ENCODE results near the gene SCRN1.
"Not testable (repeated sequence)": the region's sequence is repeated elsewhere in the genome, so short reads cannot be mapped to it uniquely, and the experiment has no call there.

Gene SCRN1

GRCh38 chr7:29968683-29969395 is 20.8 kb downstream of the SCRN1 start:
- no peak for DNase-seq (ENCODE audit: low read depth in 2 of 2)

- DNase-seq (ENCODE audit: low read depth in 2 of 2), result no peak
These were observed 24.6 kb downstream of the SCRN1 start for GRCh38 chr7:29965030-29965429.

- DNase-seq (ENCODE audit: low read depth in 2 of 2), result no peak
These were observed 27.6 kb downstream of the SCRN1 start for GRCh38 chr7:29962035-29962434.

GRCh38 chr7:29961611-29962010 is 28.0 kb downstream of the SCRN1 start:
- not testable (repeated sequence) for DNase-seq (ENCODE audit: low read depth in 2 of 2)

DNA sequence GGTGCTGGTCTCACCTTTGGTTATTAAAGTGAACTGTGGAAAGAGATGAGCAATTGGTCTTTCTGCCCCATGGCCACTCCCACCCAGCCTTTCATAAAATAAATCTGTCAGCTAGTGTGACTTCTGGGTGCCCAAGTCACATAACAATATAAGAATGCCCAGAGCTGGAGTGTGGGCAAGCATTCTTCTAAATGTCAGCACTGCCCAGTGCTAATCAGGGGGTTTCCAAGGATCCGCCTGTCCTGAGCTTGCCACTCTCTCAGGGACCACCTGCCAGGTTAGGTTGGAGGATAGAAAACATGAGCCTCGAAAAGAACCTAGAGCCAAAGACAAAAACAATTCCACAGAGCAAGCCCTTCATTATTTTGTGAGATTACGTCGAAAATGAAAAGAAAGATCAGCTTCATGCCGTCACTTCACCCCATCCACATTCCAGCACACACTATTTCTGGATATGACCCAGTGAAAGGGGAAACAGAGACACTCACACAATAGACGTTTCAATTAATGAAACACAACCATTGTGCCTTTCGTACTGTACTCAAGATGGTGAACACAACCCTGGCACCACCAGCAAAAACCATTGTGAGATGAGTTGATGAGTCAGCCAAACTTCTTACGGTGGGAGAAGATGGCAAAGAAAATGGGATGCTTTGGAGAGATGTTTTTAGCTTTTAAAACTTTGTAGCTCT is 30.8 kb downstream of the SCRN1 start:
- no peak for DNase-seq (ENCODE audit: low read depth in 2 of 2)

- no peak for DNase-seq (ENCODE audit: low read depth in 2 of 2)
These were observed 31.9 kb downstream of the SCRN1 start for GRCh38 chr7:29957521-29958310.

DNA sequence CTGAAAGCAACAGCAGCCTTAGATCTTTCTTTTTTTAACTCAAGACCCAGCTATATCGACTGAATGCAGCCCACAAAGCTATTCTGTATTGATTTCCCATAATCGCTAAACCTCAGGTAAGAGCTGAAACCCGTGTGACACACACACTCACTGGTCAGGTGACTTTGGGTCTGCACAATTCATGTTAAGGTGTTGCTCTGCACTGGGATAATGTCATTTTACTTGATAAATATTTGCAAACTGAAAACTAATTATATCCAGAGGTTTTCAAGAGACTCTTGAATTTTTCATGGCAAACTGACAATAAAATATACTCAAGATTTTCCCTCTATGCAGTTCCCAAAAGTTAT is 33.1 kb downstream of the SCRN1 start:
- DNase-seq (ENCODE audit: low read depth in 2 of 2), result no peak

DNA sequence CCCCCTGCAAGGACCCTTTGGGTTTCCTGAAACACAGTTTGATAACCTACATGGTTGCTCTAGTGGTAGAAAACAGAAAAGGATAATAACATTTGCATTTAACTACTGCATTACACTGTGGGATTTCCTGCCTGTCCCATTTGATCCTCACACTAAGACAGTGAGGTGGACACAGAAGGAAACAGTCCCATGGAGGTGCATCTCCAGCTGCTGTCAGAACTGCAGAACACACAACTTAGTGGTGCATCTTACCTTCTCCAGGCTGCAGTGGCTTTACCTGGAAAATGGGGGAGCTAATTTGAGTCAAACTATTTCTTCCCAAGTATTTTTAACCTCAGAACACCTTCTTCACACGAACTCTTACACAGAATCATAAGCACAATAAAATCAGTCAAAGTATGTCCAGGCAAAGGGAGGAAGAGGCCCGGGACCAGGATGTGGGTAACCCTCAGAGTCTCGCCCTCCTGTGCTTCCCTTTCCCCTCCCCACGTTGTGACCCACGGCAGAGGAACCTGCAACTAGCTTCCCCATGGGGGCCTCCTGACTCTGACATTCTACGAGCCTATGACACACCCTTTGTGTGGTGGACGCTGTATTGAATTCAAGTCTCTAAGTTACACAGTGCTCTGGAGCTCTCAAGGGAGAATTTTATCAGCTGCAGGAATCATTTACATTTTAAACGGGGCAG is 33.7 kb downstream of the SCRN1 start:
- no peak for DNase-seq (ENCODE audit: low read depth in 2 of 2)

- no peak for DNase-seq (ENCODE audit: low read depth in 2 of 2)
These were observed 34.4 kb downstream of the SCRN1 start for GRCh38 chr7:29955075-29955792.

GRCh38 chr7:29953726-29954347 is 35.8 kb downstream of the SCRN1 start:
- DNase-seq (ENCODE audit: low read depth in 2 of 2), result peak in 1 of 2 experiments; percentile 7

DNA sequence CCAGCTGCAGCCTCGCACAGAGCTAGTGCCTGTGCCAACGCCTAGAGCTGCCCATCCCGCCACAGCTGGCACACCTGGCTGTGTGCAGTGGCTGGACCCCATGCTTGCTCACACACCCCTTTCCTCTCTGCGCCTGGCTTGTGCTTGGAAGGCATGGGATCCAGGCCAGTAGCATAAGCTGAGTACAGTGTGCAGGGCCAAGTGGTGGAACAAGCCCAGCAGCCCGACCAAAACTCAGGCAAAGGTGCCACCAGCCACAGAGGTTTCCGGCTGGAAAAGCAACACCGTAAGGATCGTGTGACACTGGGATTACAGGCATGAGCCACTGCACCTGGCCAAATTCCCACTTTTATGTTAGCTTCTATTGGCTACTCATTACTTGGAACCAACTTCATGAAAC is 38.4 kb downstream of the SCRN1 start:
- DNase-seq (ENCODE audit: low read depth in 2 of 2), result no peak

DNA sequence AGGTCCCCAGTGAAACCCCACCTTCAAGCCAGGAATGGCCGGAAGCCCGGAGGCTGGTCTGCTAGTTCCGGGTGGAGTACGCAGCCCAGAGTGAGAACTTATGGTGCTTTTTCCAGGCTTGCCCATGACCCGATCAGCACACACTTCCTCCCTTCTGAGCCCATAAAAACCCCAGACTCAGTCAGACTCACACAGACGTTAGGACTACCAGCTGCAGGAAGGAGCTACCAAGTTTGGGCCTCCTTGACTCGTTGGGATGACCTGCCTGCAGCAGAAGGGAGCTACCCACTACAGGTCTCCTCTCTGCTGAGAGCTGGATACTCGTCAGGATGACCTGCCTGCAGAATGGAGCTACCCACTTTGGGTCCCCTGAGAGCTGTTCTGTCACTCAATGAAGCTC is 39.1 kb downstream of the SCRN1 start:
- no peak for DNase-seq (ENCODE audit: low read depth in 2 of 2)

DNA sequence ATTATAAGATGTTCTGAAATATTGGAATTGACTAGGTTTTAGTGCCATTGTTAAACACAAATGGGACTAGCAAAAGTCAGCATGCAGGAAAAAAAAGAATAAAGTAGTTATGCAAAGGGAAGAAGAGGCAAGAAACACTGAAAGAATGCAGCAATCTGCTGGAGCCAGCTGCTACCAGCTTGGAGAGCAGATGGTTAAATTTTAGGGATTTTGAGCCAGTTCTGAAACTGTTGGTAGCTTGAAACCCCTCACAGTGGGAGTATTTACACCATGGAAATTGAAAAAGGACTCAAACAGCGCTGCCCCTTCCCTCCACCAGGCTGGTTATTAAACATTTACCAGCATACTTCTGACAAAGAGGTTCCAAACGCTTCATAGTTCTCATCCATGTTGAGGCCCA is 41.0 kb downstream of the SCRN1 start:
- no peak for DNase-seq (ENCODE audit: low read depth in 2 of 2)

DNA sequence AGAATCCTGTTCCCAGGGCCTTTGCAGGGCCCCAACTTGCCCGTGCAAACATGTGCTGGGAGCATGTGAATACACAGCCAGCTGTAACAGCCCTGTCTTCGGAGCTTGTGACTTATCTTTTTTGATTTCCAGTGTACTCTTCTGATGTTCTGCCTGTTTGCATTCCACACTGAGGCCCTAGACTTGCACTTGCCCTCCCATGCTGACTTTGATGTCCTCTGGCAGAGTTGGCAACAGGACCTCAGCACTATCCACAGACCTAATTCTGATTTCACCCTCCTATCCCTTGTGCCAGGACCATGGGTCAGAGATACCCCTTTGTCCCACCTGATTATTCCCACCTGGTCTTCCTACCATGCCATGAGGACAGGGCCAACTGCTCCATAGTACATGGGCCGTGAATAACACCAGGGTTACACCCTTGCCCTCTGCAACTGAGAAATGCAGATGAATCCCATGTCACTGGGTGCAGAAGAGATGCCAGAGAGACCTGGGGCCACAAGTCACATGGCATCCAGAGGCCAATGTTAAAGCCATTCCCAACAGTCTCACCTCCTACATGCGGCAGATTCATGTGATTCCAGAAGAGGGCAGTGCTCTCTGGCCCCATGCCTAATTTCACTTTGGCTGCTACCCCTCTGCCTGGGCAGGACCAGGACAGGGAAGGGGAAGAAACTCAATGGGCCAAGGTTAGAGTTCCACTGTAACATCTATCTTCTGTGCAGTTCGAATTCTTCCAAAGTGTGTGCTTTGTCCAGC is 43.0 kb downstream of the SCRN1 start:
- peak in 1 of 2 experiments; percentile 6 for DNase-seq (ENCODE audit: low read depth in 2 of 2)

- DNase-seq (ENCODE audit: low read depth in 2 of 2), result no peak
These were observed 44.3 kb downstream of the SCRN1 start for GRCh38 chr7:29945259-29945809.

DNA sequence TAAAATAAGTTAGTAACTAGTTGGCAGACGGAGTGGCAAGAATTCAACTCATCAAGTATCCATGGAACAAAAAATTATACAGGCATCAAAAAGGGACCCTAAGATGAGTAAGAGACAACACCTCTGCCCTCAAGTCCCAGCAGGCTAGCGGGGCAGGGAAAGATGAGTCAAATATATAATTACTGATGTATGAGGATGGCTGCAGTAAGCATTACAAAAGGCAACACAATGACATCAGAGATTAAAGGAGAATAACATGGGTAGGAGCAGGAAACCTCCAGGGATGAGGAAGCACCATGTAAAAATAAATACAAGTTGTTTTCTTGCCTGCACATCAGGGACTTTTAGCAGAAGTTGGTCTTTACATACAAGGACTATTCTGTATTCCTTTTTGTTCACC is 49.4 kb downstream of the SCRN1 start:
- no peak for DNase-seq (ENCODE audit: low read depth in 2 of 2)

DNA sequence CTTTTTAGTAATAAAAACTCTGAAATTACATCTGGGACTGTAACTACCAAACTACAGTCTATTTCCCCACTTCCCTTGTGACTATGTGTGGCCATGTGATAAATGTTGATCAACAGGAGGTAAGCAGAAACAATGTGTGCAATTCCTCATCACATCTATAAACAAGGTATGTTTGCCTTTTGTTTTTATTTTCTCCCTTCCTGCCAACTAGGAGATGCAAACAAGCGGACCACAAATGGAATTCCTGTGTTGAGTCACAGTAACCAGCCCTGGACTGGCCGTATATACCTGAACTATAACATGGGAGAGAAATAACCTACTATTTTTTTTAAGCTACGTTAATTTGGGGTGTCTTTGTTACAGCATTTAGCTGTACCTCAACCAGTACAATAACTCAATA is 52.5 kb downstream of the SCRN1 start:
- DNase-seq (ENCODE audit: low read depth in 2 of 2), result no peak

- no peak for DNase-seq (ENCODE audit: low read depth in 2 of 2)
These were observed 54.5 kb downstream of the SCRN1 start for GRCh38 chr7:29935111-29935510.

- DNase-seq (ENCODE audit: low read depth in 2 of 2), result no peak
These were observed 60.4 kb downstream of the SCRN1 start for GRCh38 chr7:29929018-29929807.

Measured in fibroblast of skin of left quadriceps (primary cell).